Naive thymus-derived CD8-positive, alpha-beta T cell (primary cell): Measurements from ENCODE around the gene RIMBP2. TPM values are rescaled to one million over a fixed set of nuclear protein-coding genes. Genes with fewer than 3 reads are reported as not detected.

Source experiments
- ATAC-seq, 2 donors: fragments of 150-1000 bp; cut with Tn5 transposase in 1 of 2; sonication (Bioruptor Pico), chemical (Tn5 transposase) in 1 of 2; 1 replicate in 1 of 2; 2 replicates in 1 of 2; pipeline ENCODE4 v1.10.0; 2021; ENCODE audit warnings: mild to moderate bottlenecking in 2 of 2, moderate library complexity in 2 of 2
- POLR2A ChIA-PET: fragments of 350-600 bp; sonication (Branson Sonifier 250); formaldehyde crosslinking; loops from one replicate; lab custom pipeline; 2021; ENCODE audit warnings: antibody characterized with exemption; lab: Charles Lee
- DNase-seq, 10 donors: peaks; one replicate each; pipeline versions ENCODE4 v3.0.0 to v3.0.0-alpha.2; 2020 to 2022
- H3K27ac Mint-ChIP-seq, 10 donors: one replicate each; pipeline ENCODE4 v1.8.0; 2020 to 2022; ENCODE audit warnings: mild to moderate bottlenecking in 10 of 10, mixed read lengths in 10 of 10, moderate library complexity in 4 of 10, inconsistent platforms in 1 of 10
- H3K27me3 Mint-ChIP-seq, 5 donors: one replicate each; pipeline ENCODE4 v1.8.0; 2021 to 2022; ENCODE audit warnings: mixed read lengths in 5 of 5
- H3K36me3 Mint-ChIP-seq, 3 donors: one replicate each; pipeline ENCODE4 v1.8.0; 2020 to 2022; ENCODE audit warnings: mixed read lengths in 3 of 3, mild to moderate bottlenecking in 2 of 3, inconsistent platforms in 1 of 3
- H3K4me1 Mint-ChIP-seq, 4 donors: one replicate each; pipeline ENCODE4 v1.8.0; 2021 to 2022; ENCODE audit warnings: mixed read lengths in 4 of 4
- H3K4me3 Mint-ChIP-seq, 10 donors: one replicate each; pipeline ENCODE4 v1.8.0; 2020 to 2022; ENCODE audit warnings: mild to moderate bottlenecking in 10 of 10, mixed read lengths in 10 of 10, moderate library complexity in 6 of 10, inconsistent platforms in 1 of 10
- H3K9me3 Mint-ChIP-seq, 9 donors: one replicate each; pipeline ENCODE4 v1.8.0; 2020 to 2022; ENCODE audit warnings: mixed read lengths in 9 of 9, mild to moderate bottlenecking in 3 of 9, inconsistent platforms in 1 of 9, moderate library complexity in 1 of 9
- polyA plus RNA-seq, 3 donors: library from polyadenylated mRNA; unstranded; fragments of 300-500 nt; fragmentation: Illumina TruSeq; gene quantifications; one replicate each; pipeline ENCODE4 v1.2.3, GENCODE V29; 2021
- total RNA-seq, 8 experiments: library from RNA in 2 of 8; stranded (reverse) in 2 of 8; gene quantifications; one replicate each; pipeline ENCODE4 v1.2.3 and lab custom pipeline; 2021 to 2026

RIMBP2 gene
- total and polyA plus RNA-seq, 5 experiments from 2014 or later: not detected

DNA sequence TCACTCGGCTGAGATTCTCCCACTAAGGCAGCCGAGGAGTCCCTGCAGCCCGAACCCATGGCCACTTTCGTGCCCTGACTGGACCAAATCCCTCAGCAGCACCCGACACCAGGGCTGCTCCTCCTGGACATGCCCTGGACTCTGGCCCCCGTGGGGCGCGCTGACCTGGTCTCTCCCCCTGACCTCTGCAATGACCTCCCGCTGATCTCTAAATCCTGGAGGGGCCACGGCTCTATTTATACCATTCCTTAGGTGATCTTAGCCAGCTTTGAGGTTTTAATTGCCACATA is 230.0 kb downstream of the RIMBP2 start:
- ATAC-seq (no peak), DNase-seq (peak in 1 of 10 donors; percentile 24)
- H3K27me3 Mint-ChIP-seq: peaks cover 0 to 53% (median 11%) of the 10 kb centered on the region in 5 donors
- H3K4me3 Mint-ChIP-seq: no peak overlapping the region
- peaks cover 0 to 9% (median 0%) of the 10 kb centered on the region in 9 donors for H3K9me3 Mint-ChIP-seq
- no peaks in the 10 kb centered on the region for H3K36me3 Mint-ChIP-seq
- H3K4me1 Mint-ChIP-seq: no peaks in the 10 kb centered on the region
- H3K27ac Mint-ChIP-seq: no peak overlapping the region
- POLR2A ChIA-PET: no interaction called here

DNA sequence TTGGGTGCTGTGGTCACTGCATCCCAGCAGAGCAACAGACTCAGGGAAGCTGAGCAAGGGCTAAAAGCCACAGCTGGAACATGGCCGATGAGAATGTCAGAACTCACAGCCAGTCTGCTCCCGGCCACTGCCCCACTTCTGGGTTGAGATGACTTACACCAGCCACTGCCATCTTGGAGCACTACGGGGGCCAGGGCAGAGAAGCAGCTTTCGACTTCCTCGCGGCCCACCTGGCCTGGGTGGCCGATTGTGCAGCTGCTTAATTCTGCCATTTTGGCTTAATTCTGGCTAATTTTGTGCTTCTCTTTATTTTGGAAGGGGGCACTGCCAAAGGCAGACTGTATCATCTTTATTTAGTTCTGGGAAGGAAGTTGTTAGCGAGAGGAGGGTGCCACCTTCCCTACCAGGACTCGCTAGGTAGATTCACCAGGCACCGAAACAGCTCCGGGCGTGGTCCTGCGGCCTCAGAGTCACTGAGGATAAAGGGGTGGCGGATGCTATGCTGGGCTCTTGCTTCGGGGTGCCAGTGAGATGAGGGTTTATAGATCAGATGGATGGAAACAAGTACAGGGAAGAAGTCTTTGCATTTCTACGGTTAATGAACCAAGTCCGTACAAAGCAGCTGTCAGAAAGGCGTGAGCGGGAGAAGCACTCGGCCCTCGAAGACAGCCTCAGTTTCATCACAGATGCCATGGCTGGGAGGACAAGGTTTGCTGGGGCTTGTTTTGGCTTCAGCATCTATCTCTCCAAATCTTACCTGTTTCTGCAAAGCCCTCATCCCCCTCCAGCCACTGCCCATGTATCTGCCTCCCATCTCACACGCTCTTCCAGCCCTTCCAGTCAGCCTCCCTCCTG is 230.6 kb downstream of the RIMBP2 start:
- Mint-ChIP-seq H3K4me1 (no peaks in the 10 kb centered on the region), H3K36me3 (no peaks in the 10 kb centered on the region), H3K9me3 (peaks cover 0 to 9% (median 0%) of the 10 kb centered on the region in 9 donors), H3K27ac (no peak overlapping the region), H3K27me3 (peaks cover 0 to 58% (median 15%) of the 10 kb centered on the region in 5 donors), H3K4me3 (no peak overlapping the region)
- ATAC-seq: no peak
- POLR2A ChIA-PET: no interaction called here
- DNase-seq: peak in 1 of 10 donors; percentile 18

DNA sequence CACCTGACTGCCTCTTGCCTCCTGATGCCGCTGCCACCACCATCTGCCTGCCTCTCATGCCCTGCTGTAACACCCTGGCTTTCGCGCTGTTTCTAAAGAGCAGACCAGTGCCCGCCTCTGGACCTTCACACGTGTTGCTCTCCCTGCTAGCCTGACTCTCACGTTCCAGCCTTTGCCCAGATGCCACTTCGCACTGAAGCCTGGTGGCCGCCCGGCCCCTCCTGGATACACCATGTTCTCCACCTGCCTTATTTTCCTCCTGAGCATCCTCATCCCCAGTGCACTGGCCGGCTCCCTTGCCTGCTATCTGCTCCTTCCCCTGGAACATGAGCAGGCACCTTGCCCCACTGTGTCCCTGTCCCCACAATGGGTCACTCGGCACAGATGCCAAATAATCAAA is 231.9 kb downstream of the RIMBP2 start:
- no peaks in the 10 kb centered on the region for H3K36me3 Mint-ChIP-seq
- POLR2A ChIA-PET: no interaction called here
- H3K4me3 Mint-ChIP-seq: no peak overlapping the region
- H3K27ac Mint-ChIP-seq: no peak overlapping the region
- DNase-seq (peak in 1 of 10 donors; percentile 6), ATAC-seq (no peak)
- no peaks in the 10 kb centered on the region for H3K4me1 Mint-ChIP-seq
- H3K9me3 Mint-ChIP-seq: peaks cover 0 to 4% (median 0%) of the 10 kb centered on the region in 9 donors
- H3K27me3 Mint-ChIP-seq: peaks cover 0 to 55% (median 16%) of the 10 kb centered on the region in 5 donors

DNA sequence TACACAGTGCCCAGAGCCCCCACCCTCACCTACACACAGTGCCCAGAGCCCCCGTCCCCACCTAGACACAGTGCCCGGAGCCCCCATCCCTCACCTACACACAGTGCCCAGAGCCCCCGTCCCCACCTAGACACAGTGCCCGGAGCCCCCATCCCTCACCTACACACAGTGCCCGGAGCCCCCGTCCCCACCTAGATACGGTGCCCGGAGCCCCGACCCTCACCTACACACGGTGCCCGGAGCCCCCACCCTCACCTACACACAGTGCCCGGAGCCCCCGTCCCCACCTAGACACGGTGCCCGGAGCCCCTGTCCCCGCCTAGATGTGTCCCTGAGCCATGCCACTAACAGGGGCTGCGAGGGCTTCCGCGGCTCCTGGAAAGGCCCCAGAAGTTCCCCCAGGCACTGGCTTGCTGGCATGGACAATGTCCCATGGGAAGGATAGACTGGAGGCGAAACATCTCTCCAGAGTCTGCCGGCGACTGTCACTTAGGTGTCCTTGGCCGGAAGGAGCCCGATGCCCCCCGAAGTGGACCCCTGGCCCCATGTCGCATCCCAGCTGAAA is 232.4 kb downstream of the RIMBP2 start:
- DNase-seq: peak in 1 of 10 donors; percentile 50
- Mint-ChIP-seq H3K4me3 (no peak overlapping the region), H3K4me1 (no peaks in the 10 kb centered on the region), H3K27me3 (peaks cover 0 to 49% (median 16%) of the 10 kb centered on the region in 5 donors), H3K27ac (no peak overlapping the region), H3K9me3 (peaks cover 0 to under 1% (median 0%) of the 10 kb centered on the region in 9 donors), H3K36me3 (no peaks in the 10 kb centered on the region)
- ATAC-seq: no peak
- POLR2A ChIA-PET: no interaction called here

DNA sequence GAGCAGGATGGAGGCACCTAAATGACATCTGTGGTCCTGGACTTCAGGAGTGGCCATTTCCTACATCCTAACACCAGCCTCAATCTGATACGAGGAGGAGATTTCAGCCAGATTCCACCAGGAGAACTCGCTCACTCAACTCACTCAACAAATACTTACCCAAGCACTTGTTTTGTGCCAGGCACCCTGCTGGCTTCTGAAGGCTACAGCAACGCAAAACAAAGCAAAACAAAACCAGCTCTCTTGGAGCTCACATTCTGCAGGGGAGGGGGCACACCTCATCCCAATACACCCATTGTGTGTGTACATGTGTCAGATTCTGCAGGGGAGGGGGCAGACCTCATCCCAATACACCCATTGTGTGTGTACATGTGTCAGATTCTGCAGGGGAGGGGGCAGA is 233.7 kb downstream of the RIMBP2 start:
- POLR2A ChIA-PET: no interaction called here
- H3K27me3 Mint-ChIP-seq: peaks cover 0 to 37% (median 12%) of the 10 kb centered on the region in 5 donors
- no peak for ATAC-seq
- no peaks in the 10 kb centered on the region for H3K9me3 Mint-ChIP-seq
- peak in 1 of 10 donors; percentile 46 for DNase-seq
- H3K4me3 Mint-ChIP-seq: no peak overlapping the region
- H3K36me3 Mint-ChIP-seq: no peaks in the 10 kb centered on the region
- H3K4me1 Mint-ChIP-seq: no peaks in the 10 kb centered on the region
- no peak overlapping the region for H3K27ac Mint-ChIP-seq

DNA sequence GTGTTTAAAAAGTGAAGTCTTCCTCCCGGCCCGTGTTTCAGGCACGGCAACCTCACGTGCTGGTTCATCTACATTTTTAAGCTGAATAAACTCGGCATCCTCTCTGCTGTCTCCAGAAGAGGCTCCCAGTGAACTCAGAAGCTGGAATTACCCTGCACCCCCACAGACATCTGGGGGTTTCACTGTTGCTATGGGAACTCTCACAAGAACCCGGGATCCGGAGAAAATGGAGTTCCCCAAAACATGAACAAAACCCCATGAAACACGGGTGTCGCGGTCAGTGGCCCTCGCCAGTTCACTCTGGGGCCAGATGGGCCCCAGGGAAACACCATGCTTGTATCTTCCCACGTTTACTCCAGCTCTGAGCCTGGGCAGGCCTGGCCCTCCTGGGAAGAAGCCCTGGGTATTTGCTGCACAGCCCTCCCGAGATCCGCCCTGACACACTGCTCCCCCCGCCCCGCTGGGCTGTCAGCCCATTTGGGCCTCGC is 234.7 kb downstream of the RIMBP2 start:
- POLR2A ChIA-PET: no interaction called here
- Mint-ChIP-seq H3K36me3 (no peaks in the 10 kb centered on the region), H3K9me3 (peaks cover 0 to 2% (median 0%) of the 10 kb centered on the region in 9 donors), H3K4me3 (no peak overlapping the region), H3K4me1 (no peaks in the 10 kb centered on the region), H3K27ac (no peak overlapping the region), H3K27me3 (peaks cover 0 to 27% (median 10%) of the 10 kb centered on the region in 5 donors)
- DNase-seq: peak in 1 of 10 donors; percentile 19
- no peak for ATAC-seq

DNA sequence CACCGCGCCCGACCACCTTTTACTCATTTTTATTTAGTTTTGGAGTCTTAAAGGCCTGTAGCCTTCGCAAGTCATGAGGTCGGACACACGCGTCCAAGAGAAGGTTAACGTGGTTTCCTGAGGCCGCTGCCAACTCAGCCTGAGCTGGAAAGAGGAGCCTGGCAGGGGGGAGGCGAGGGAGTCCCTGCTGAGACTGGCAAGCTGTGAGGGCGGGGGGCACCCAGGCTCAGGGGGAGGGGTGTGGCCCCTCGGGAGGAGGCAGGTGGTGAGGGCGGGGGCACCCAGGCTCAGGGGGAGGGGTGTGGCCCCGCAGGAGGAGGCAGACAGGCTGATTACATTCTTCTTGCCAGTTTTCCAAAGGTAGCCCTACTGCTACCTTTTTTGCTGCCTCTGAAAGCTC is 235.2 kb downstream of the RIMBP2 start:
- POLR2A ChIA-PET: no interaction called here
- no peak for ATAC-seq

DNA sequence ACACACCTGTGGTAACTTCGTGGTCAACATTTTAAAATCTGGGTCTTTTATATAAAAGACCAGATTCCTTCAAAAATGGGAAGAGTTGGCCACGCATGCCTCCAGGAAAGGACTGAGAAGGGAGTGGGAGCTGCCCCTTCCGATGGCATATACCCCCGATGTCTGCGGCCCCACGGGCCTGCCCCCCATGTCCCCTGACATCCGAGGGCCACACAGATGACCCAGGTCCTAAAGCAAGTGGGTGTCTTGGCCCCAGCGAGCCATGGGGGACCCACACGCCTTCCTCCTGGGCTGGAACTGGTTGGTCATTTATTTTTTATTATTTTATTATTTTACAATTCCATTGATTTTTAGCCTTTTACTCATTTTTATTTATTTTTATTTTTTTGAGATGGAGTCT is 235.9 kb downstream of the RIMBP2 start:
- ATAC-seq: no peak
- POLR2A ChIA-PET: no interaction called here

More for the DNA sequence above, 235.2 kb downstream of the RIMBP2 start:
- peaks cover 0 to 21% (median 10%) of the 10 kb centered on the region in 5 donors for H3K27me3 Mint-ChIP-seq
- no peak overlapping the region for H3K4me3 Mint-ChIP-seq
- peak in 1 of 10 donors; percentile 35 for DNase-seq
- H3K27ac Mint-ChIP-seq: no peak overlapping the region
- peaks cover 0 to 2% (median 0%) of the 10 kb centered on the region in 9 donors for H3K9me3 Mint-ChIP-seq
- no peaks in the 10 kb centered on the region for H3K36me3 Mint-ChIP-seq
- no peaks in the 10 kb centered on the region for H3K4me1 Mint-ChIP-seq

DNA sequence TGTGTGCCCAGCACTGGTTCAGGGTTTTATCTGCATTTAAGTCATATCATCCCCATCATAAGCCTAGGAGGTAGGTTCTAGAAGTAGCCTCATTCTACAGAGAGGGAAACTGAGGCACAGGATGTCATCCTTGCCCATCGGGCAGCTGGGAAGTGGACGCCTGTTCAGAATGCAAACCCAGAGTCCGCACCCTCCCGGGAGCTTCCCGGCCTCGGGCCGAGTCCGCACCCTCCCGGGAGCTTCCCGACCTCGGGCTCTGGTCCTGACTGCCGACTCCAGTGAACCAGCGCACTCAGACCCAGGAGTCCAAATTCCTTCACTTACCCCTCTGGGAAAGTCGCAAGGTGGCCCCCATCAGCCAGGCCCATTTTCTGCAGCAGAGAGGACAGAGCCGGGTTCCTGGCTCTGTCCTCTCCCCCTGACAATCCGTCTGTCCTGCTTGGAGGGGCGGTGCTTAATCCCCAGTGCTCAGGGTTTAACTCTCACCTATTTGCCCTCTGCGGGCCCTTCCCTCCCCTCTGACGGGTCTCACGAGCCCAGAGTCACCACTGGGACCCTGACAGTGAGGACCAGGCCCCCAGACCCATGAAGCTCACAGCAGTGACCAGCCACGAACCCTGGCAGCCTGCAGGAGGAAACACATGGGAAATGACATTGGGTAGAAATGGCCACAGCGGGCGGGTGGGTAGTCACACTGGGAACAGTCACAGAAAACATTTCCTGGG is 236.5 kb downstream of the RIMBP2 start:
- DNase-seq (peak in 1 of 10 donors; percentile 55), ATAC-seq (no peak)
- H3K4me3 Mint-ChIP-seq: no peak overlapping the region
- H3K36me3 Mint-ChIP-seq: no peaks in the 10 kb centered on the region
- no peaks in the 10 kb centered on the region for H3K4me1 Mint-ChIP-seq
- peaks cover 0 to 17% (median 10%) of the 10 kb centered on the region in 5 donors for H3K27me3 Mint-ChIP-seq
- no peak overlapping the region for H3K27ac Mint-ChIP-seq
- POLR2A ChIA-PET: no interaction called here
- H3K9me3 Mint-ChIP-seq: peaks cover 0 to 5% (median 0%) of the 10 kb centered on the region in 9 donors

More for the DNA sequence above, 235.9 kb downstream of the RIMBP2 start:
- Mint-ChIP-seq H3K27ac (no peak overlapping the region), H3K27me3 (peaks cover 0 to 17% (median 10%) of the 10 kb centered on the region in 5 donors), H3K4me3 (no peak overlapping the region), H3K4me1 (no peaks in the 10 kb centered on the region), H3K36me3 (no peaks in the 10 kb centered on the region), H3K9me3 (peaks cover 0 to 2% (median 0%) of the 10 kb centered on the region in 9 donors)
- peak in 1 of 10 donors; percentile 23 for DNase-seq

DNA sequence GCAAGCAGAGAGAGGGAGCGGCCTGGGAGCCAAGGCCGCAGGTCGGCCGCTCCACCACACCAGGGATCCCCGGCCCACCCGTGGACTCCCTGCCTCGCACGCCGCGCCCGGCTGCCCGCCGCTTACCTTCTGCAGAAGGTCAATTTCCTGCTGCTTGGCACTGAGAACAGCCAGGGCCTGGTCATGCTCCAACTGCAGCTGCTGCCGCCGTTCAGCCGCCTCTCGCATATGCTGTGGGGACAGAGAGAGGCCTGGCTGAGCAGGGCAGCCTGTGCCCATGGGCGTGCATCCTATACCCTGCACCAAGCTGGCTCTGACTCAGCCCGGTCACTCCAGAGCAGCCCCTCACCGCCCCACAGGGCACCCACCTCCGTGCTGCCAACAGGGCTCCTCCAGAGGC is 237.3 kb downstream of the RIMBP2 start:
- H3K27ac Mint-ChIP-seq: no peak overlapping the region
- peaks cover 0 to 14% (median 8%) of the 10 kb centered on the region in 5 donors for H3K27me3 Mint-ChIP-seq
- H3K4me1 Mint-ChIP-seq: no peaks in the 10 kb centered on the region
- DNase-seq (peak in 1 of 10 donors; percentile 23), ATAC-seq (no peak)
- H3K36me3 Mint-ChIP-seq: no peaks in the 10 kb centered on the region
- peaks cover 0 to 5% (median 0%) of the 10 kb centered on the region in 9 donors for H3K9me3 Mint-ChIP-seq
- POLR2A ChIA-PET: no interaction called here
- H3K4me3 Mint-ChIP-seq: no peak overlapping the region

DNA sequence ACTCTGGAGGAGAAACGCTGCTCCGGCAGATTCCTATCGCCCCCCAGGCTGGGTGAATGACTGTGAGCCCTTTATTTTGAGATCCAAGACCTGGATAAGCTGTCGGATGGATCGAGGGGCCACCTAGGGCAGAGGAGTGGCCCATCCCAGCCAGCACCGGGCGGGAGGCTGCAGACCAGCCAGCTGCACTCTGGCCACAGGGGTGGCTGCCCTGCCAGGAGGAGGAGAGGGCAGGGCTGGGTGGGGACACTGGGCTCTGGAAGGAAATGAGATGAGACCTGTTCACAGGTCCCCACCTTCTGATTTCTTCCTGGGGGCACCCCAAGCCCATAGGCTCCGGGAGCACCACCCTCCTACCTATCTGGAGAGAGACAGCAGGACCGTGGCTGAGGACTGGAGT is 238.4 kb downstream of the RIMBP2 start:
- Mint-ChIP-seq H3K36me3 (no peaks in the 10 kb centered on the region), H3K27ac (no peak overlapping the region), H3K4me1 (no peaks in the 10 kb centered on the region), H3K4me3 (no peak overlapping the region), H3K9me3 (peaks cover 0 to 5% (median 0%) of the 10 kb centered on the region in 9 donors), H3K27me3 (peaks cover 0 to 19% (median 7%) of the 10 kb centered on the region in 5 donors)
- POLR2A ChIA-PET: no interaction called here
- ATAC-seq: no peak
- no peak for DNase-seq

DNA sequence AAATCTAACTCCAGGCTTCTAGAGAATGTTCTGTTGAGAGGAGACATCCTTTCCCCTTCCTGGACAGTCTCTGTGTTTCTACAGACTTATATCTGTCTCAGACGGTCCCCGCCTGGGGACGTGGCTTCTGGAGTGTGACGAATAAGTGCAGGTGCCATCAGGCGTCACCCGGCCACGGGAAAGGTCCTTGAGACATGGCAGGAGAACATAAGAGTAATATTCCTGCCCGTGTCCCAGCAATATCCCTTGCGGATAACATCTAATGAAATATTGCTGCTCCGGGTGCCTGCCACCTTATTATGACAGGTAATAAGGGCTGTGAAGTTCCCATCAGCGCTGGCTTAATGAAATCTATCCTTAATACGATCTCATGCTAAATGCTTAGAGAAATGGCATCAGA is 238.8 kb downstream of the RIMBP2 start:
- POLR2A ChIA-PET: no interaction called here
- Mint-ChIP-seq H3K27me3 (peaks cover 0 to 21% (median 7%) of the 10 kb centered on the region in 5 donors), H3K9me3 (peaks cover 0 to 5% (median 0%) of the 10 kb centered on the region in 9 donors), H3K27ac (no peak overlapping the region), H3K4me1 (no peaks in the 10 kb centered on the region), H3K36me3 (no peaks in the 10 kb centered on the region), H3K4me3 (no peak overlapping the region)
- ATAC-seq: no peak
- DNase-seq: no peak
